ENCODE measurements around the gene MYO5C.

The MYO5C gene

GRCh38 chr15:52161406-52161966 is 134.1 kb downstream of the MYO5C start:
- DNase-seq (ENCODE audit: extremely low read depth, low read depth): no peak
- TF ChIP-seq CTCF (IDR thresholded peaks at IDR 0.05; ENCODE audit: low read depth, low read length): no peak

- TF ChIP-seq CTCF (IDR thresholded peaks at IDR 0.05; ENCODE audit: low read depth, low read length): no peak
- DNase-seq (ENCODE audit: extremely low read depth, low read depth): no peak
These were observed 136.0 kb downstream of the MYO5C start for GRCh38 chr15:52159645-52160044.

GRCh38 chr15:52158084-52158765 is 137.4 kb downstream of the MYO5C start:
- DNase-seq (ENCODE audit: extremely low read depth, low read depth): no peak

GRCh38 chr15:52155878-52156277 is 139.7 kb downstream of the MYO5C start:
- no peak for DNase-seq (ENCODE audit: extremely low read depth, low read depth)
- TF ChIP-seq CTCF (IDR thresholded peaks at IDR 0.05; ENCODE audit: low read depth, low read length): no peak

More at GRCh38 chr15:52158084-52158765, 137.4 kb downstream of the MYO5C start:
- no peak for TF ChIP-seq CTCF (IDR thresholded peaks at IDR 0.05; ENCODE audit: low read depth, low read length)

- TF ChIP-seq CTCF (IDR thresholded peaks at IDR 0.05; ENCODE audit: low read depth, low read length): no peak
- DNase-seq (ENCODE audit: extremely low read depth, low read depth): no peak
These were observed 140.4 kb downstream of the MYO5C start for GRCh38 chr15:52154896-52155865.

GRCh38 chr15:52153900-52154895 is 141.4 kb downstream of the MYO5C start:
- TF ChIP-seq CTCF (IDR thresholded peaks at IDR 0.05; ENCODE audit: low read depth, low read length): no peak

More at GRCh38 chr15:52153900-52154895, 141.4 kb downstream of the MYO5C start:
- DNase-seq (ENCODE audit: extremely low read depth, low read depth): no peak

Data from AG09319 (cell line).